ENCODE data around the gene MXRA7. TPM values are rescaled to one million over a fixed set of nuclear protein-coding genes. Genes with fewer than 3 reads are reported as not detected.

Gene MXRA7
- total and polyA plus RNA-seq, 9 donors = 107 to 759 (median 187) TPM

- Histone ChIP-seq H3K27ac (no peak overlapping the region), H3K4me1 (ENCODE audit: insufficient read depth) (peaks cover 12% of the 10 kb centered on the region), H3K4me3 (no peak overlapping the region), H3K36me3 (no peaks in the 10 kb centered on the region), H3K9me3 (no peaks in the 10 kb centered on the region), H3K27me3 (no peaks in the 10 kb centered on the region)
- DNase-seq = no peak
- 44 to 57% (median 50%) methylated on average over 14 of the region's 14 CpGs for WGBS, 3 donors
- intact Hi-C loops (cut with DNase I) = no loop called here
- no peak for TF ChIP-seq EP300 (IDR thresholded peaks at IDR 0.05)
- TF ChIP-seq, protein P1, sequence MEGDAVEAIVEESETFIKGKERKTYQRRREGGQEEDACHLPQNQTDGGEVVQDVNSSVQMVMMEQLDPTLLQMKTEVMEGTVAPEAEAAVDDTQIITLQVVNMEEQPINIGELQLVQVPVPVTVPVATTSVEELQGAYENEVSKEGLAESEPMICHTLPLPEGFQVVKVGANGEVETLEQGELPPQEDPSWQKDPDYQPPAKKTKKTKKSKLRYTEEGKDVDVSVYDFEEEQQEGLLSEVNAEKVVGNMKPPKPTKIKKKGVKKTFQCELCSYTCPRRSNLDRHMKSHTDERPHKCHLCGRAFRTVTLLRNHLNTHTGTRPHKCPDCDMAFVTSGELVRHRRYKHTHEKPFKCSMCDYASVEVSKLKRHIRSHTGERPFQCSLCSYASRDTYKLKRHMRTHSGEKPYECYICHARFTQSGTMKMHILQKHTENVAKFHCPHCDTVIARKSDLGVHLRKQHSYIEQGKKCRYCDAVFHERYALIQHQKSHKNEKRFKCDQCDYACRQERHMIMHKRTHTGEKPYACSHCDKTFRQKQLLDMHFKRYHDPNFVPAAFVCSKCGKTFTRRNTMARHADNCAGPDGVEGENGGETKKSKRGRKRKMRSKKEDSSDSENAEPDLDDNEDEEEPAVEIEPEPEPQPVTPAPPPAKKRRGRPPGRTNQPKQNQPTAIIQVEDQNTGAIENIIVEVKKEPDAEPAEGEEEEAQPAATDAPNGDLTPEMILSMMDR (IDR thresholded peaks at IDR 0.05) = no peak
- no peak for TF ChIP-seq POLR2A (IDR thresholded peaks at IDR 0.05)
Measured at GRCh38 chr17:76667786-76668453, 42.8 kb downstream of the MXRA7 start.

GRCh38 chr17:76667491-76667755 lies 43.3 kb downstream of the MXRA7 start:
- intact Hi-C loops (cut with DNase I) = no loop called here
- Histone ChIP-seq H3K27me3 (no peaks in the 10 kb centered on the region), H3K4me1 (ENCODE audit: insufficient read depth) (peaks cover 11% of the 10 kb centered on the region), H3K9me3 (no peaks in the 10 kb centered on the region), H3K27ac (no peak overlapping the region), H3K36me3 (no peaks in the 10 kb centered on the region), H3K4me3 (no peak overlapping the region)
- WGBS, 3 donors = 16 to 35% (median 27%) methylated on average over 2 of the region's 2 CpGs
- TF ChIP-seq POLR2A (IDR thresholded peaks at IDR 0.05) = no peak
- TF ChIP-seq EP300 (IDR thresholded peaks at IDR 0.05) = no peak
- TF ChIP-seq, protein P1 (IDR thresholded peaks at IDR 0.05) = no peak
- DNase-seq = no peak

GRCh38 chr17:76660656-76661042 lies 50.1 kb downstream of the MXRA7 start:
- TF ChIP-seq EP300 (IDR thresholded peaks at IDR 0.05) (no peak), POLR2A (IDR thresholded peaks at IDR 0.05) (no peak)
- TF ChIP-seq, protein P1 (IDR thresholded peaks at IDR 0.05) = no peak
- no peak for DNase-seq
- intact Hi-C loops (cut with DNase I) = no loop called here

DNA sequence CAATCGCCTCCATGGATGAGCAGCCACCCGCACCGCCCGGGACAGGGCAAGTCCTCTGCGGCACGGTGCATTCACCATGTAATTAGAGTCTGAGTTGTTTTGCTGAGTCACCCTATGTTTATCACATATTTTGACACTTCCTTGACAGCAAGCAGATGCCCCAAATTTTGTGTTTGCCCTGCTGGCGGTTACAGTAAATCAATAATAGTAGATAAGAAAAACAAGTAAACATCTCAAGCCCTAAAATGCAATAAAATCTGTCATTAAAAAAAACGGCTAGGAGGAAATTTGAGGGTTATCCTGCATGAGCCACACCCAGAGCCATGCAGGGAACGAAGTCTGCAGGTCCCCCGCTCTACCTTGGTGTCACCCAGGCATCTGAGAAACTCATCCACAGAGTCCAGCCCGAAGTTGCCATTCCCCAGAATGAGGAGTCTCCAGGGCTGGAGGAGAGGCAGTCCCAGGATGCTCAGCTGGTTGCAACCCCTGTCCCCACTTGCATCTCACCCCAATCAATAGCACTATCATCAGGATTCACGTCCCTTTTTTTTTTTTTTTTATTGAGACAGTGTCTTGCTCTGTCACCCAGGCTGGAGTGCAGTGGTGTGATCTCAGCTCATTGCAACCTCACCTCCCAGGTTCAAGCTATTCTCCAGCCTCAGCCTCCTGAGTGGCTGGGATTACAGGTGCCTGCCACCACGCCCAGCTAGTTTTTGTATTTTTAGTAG lies 50.7 kb downstream of the MXRA7 start:
- Histone ChIP-seq H3K36me3 (no peaks in the 10 kb centered on the region), H3K9me3 (no peaks in the 10 kb centered on the region), H3K27me3 (no peaks in the 10 kb centered on the region), H3K27ac (no peak overlapping the region), H3K4me1 (ENCODE audit: insufficient read depth) (peaks cover 10% of the 10 kb centered on the region), H3K4me3 (no peak overlapping the region)
- 14 to 29% (median 17%) methylated on average over 13 of the region's 13 CpGs for WGBS, 3 donors
- DNase-seq = peak in 1 of 5 donors; percentile 25
- intact Hi-C loops (cut with DNase I) = no loop called here
- TF ChIP-seq EP300 (IDR thresholded peaks at IDR 0.05) (no peak), POLR2A (IDR thresholded peaks at IDR 0.05) (no peak)
- TF ChIP-seq, protein P1 (IDR thresholded peaks at IDR 0.05) = no peak

More at GRCh38 chr17:76660656-76661042, 50.1 kb downstream of the MXRA7 start:
- WGBS, 3 donors = 52 to 54% (median 54%) methylated on average over 3 of the region's 3 CpGs
- H3K27me3 ChIP-seq = no peaks in the 10 kb centered on the region
- no peaks in the 10 kb centered on the region for H3K9me3 ChIP-seq
- no peak overlapping the region for H3K4me3 ChIP-seq
- H3K4me1 ChIP-seq (ENCODE audit: insufficient read depth) = peaks cover 10% of the 10 kb centered on the region
- H3K36me3 ChIP-seq = no peaks in the 10 kb centered on the region
- H3K27ac ChIP-seq = no peak overlapping the region
